ENCODE results near the gene GCHFR.

The GCHFR gene

DNA sequence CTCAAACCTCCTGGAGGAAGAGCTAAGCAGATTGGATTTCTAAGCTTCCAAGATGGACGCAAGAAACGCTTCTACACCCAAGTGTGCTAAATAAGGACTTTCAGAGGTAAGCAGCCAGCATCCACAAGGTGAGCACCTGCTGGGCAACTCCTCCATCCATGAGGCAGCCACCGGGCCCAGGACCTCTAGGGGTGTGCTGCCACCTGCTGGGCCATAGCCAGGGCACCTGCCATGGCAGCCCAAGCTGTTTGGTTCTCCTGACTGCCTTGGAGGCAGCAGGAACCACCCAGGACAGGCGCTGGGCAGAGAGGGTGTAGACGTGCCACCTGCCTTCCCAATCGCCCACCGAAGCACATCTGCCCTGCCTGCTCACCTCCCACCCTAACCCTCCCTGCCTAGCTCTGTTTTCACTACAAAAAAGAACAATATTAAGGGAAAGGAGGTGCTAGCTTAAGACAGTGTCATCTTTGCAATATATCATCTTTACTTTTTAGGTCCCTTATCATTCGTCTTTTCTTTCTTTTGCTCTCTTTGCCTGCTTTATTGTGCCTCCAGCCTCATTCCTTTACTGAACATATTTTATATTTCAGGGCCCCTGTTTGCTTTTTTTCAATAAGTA is 18.9 kb downstream of the GCHFR start:
- DNase-seq: peak; percentile 60

DNA sequence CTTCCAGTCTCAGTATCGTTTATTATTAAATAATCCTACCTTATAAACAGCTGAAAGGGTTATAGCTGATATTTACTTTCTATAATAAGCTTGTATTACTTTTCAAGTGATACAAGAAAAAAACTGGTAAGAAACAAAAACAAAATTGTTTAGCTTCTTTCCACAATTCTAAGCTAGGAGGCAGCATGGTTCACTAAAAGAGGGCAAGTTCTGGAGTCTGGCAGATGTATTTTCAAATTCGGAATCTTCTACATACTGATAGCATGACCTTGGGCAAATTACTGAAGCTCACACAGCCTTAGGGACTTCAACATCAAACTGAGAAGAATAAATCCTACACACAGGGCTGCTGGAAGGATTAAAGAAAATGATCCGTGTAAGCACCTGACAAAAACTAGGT is 21.3 kb downstream of the GCHFR start:
- DNase-seq: no peak

DNA sequence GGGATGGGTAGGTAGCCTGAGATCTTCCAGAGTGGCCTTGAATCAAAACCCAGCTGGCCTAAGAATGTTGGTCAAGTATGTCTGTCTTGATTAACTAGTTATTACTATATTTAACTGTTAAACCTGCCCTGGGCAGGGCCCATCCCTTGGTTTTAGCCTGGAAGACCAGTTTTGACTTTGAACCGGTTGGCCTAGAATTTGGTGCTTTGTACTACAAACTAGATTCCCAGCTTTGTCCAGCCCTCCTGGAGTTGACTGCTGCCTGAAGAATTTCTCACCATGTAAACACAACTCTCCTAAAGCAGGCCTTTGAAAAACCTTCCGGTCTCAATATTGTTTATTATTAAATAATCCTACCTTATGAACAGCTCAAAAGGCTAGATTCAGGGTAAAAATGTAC is 21.9 kb downstream of the GCHFR start:
- DNase-seq: no peak

DNA sequence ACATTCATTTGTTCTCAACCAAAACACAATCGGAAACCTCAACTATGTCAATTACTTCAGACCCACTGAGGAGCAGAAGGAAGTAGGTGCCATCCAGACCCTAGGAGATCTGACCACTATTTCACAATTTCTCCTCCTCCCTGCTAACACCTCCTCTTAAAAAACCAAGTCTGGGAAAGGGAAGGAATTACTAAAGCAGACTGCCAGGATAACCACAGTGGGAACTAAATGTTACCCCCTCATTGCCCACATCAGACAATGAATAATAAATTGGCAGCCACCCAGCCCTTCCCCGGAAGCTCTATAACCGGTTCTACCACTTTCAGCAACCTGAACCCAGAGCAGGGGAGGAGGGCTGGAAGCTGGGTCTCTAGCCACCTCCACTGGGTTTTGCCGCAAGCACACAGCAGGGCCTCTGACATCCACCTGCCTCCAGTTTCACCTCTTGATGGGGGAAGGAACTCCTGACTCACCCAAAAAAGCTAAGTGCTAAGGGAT is 23.5 kb downstream of the GCHFR start:
- peak; percentile 87 for DNase-seq

DNA sequence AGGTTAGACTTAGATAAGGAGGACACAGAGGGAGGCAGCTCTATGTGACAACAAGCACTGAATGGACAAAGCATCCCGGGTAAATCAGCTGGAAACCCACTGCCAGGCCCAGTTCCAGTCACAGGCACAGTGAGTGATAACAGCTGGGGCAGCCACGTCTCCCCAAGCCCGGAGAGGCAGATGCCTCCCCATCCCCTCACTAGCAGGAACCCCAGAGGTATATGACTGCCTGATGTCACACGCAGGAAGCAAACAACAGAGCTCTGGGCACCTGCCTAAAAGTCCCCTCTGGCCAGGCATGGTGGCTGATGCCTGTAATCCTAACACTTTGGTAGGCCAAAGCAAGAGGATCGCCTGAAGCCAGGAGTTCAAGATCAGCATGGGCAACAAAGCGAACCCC is 24.1 kb downstream of the GCHFR start:
- no peak for DNase-seq

DNA sequence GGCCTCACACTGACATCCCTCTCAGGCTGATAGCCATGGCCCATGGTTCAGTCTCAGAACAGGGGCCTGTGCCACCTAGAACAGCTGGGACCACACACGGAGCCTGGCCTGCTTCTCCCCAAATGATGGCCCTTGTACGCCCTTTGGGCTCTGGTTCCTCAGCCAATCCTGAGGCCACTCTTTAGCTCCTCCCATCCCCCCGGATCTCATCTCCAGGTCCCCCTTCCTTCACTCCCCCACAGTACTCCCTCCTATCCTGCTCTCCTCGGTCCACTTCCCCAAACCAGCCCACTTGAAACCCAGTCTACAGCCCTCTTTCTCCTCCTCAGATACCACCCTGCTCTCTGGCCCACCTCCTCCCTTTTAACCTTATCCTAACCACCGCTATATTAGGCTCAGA is 25.3 kb downstream of the GCHFR start:
- no peak for DNase-seq

DNA sequence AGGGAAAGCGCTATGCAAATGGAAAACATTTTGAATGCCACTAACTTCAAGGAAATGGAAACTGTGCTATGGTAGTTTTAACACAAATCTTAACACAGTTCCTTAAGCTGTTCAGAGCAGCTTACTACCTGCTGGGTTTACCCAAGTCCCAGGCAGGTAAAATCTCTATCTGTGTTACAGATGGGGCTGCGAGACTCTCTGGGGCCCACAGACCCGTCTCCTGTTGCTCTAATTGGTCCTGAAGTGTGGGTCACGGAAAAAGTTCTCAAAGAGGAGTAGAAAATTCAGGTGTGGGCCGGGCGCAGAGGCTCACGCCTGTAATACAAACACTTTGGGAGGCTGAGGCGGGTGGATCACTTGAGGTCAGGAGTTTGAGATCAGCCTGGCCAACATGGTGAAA is 26.1 kb downstream of the GCHFR start:
- no peak for DNase-seq

DNA sequence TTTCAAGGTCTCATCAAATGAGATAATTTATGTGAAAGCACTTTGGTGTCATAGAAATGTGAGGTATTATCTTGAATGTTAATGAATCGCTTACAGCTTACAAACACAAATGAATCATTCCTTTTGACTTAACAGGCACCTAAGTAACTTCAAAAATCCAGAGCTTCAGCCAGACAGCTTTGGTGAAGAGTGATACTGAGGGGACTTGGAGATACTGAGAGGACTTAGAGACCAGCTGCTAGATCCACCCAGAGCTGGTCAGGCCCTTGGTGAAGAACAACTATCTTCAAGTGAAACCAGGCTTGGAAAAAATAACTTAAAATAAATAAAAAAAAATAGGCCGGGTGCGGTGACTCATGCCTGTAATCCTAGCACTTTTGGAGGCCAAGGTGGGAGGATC is 26.9 kb downstream of the GCHFR start:
- no peak for DNase-seq

DNA sequence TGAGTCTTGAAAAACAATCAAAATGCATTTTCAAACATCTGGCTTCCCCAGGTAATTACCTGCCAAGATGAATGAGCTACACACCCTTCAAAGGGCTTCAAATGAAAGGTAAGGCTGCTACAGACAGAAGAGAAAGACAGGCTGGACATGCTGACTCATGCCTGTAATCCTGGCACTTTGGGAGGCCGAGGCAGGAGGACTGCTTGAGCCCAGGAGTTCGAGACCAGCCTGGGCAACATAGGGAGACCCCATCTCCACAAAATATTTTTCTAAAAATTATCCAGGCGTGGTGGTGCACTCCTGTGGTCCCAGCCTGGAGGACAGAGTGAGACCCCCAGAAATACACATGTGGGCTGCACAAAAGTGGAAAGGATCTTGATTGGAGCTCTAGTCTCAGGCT is 28.5 kb downstream of the GCHFR start:
- DNase-seq: no peak

DNA sequence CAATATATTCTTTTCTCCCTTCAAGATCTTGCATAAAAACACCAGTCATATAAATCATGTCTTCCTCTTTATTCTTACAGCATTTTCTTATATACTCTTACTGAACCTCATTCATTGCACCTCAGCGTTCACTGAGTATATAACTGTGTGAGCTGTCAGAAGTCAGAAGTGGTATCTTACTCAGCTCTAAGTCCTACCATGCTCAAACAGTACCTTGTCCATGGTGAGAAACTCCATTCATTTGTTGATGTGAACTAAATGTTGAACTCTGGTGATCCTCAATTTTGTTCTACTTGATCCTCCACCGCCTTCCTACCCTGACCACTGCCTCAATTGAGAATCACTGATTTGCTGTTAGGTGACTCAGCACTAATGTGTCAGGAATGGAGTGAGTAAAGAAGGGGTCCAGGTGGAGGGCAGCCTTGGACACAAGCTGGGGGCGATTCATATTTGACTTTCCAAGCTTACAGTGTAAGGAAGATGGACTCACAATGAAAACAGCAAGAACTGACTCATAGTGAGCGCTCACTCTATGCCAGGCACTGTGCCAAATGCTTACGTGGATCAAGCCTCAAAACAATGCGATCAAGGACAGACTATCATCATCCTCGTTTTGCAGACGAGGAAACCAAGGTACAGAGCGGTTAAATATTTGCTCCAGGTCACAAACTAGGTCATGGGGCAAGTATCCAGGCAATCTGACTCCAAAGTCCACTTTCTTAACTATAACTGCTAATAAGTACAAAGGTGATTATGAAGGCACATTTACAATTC is 29.5 kb downstream of the GCHFR start:
- peak; percentile 33 for DNase-seq

DNA sequence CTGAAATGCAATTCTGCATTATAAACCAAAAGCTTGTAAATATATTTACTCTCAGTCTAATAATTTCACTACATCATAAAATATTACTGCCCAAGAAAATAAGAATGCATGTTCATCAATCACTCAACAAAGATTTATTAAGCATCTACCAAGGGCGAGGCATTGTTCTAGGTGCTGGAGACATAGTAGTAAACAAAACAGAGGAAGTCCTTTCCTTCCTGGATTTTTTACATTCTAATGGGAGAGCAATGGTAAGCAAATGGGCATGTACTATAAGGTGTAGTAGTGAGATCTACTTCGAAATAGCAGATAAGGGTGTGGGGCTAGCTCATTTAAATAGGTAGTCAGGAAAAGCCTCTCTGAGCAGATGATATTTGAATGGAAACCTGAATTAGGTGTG is 32.2 kb downstream of the GCHFR start:
- no peak for DNase-seq

DNA sequence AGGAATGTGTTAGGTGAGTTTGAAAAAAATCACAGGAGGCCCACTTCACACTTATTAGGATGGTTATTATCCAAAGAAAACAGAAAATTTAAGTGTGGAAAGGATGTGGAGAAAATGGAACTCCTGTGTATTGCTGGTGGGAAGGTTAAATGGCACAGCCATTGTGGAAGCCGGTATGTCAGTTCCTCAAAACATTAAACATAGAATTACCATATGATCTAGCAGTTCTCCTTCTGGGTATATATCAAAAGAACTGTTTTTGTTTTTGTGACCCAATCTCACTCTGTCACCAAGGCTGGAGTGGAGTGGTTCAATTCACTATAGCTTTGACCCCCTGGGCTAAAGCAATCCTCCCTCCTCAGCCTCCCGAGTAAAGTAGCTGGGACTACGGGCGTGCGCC is 32.6 kb downstream of the GCHFR start:
- no peak for DNase-seq

DNA sequence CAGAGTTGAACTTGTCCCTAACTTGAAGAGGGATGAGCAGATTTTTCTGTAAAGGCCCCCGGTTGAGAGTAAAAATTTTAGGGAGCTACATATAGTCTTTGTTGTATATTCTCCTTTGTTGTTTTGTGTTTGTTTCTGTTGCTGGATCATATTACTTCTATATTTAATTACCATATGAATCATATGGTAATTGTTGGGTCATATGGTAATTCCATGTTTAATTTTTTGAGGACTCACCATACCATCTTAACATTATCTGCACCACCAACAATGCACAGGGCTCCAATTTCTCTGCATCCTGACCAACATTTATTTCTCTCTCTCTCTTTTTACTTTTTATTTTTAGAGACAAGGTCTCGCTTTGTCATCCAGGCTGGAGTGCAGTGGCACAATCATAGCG is 35.7 kb downstream of the GCHFR start:
- DNase-seq: no peak

DNA sequence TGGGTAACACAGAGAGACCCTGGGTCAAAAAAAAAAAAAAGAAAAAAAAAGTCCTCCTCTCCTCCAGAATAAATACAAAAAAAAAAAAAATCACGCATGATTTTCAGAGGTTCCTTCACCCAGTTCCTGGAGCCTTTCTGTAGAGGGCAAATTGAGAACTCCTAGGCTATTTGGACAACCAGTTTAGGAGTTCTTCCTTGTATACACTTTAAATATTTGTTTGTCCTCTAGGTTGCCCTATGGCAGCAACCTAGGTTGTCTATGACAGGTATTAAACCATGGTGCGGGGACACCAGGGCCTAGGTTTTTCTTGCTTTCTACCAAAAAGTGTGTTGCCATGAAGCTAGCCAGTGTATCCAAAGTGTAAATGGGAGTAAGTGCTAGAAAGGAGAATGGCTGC is 39.2 kb downstream of the GCHFR start:
- no peak for DNase-seq

DNA sequence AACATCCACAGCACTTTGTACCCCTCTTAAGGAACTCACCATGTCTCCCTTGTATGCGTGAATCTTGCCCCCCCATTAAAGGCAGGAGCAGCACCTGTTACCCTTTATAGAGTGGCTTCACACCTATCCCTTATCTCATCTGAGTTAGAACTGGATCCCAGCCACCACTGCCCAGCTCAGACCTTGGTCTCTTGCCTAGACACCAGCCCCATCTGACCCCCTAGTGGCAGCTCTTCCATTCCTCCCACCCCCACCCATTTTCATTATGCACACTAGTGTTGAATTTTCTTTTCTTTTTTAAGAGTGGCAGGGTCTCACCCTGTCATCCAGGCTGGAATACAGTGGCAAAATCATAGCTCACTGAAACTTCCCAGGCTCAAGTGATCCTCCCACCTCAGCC is 39.8 kb downstream of the GCHFR start:
- DNase-seq: no peak

DNA sequence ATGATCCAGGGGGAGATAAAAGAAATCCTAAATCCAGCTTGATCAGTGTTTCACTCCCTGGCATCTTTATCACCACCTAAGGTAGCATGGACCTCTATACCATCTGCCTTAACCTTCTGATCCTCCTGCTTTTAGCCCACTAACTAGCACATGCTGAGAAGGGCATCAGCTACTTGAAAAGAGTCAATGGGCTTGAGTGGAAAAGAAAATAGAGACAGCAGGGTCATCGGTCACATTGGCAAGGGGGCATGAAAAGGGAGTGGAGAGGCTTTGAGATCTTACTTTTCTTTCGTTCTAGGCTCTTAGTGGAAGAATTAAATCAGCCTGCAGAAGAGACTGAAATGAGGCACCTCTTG is 42.8 kb downstream of the GCHFR start:
- no peak for DNase-seq

DNA sequence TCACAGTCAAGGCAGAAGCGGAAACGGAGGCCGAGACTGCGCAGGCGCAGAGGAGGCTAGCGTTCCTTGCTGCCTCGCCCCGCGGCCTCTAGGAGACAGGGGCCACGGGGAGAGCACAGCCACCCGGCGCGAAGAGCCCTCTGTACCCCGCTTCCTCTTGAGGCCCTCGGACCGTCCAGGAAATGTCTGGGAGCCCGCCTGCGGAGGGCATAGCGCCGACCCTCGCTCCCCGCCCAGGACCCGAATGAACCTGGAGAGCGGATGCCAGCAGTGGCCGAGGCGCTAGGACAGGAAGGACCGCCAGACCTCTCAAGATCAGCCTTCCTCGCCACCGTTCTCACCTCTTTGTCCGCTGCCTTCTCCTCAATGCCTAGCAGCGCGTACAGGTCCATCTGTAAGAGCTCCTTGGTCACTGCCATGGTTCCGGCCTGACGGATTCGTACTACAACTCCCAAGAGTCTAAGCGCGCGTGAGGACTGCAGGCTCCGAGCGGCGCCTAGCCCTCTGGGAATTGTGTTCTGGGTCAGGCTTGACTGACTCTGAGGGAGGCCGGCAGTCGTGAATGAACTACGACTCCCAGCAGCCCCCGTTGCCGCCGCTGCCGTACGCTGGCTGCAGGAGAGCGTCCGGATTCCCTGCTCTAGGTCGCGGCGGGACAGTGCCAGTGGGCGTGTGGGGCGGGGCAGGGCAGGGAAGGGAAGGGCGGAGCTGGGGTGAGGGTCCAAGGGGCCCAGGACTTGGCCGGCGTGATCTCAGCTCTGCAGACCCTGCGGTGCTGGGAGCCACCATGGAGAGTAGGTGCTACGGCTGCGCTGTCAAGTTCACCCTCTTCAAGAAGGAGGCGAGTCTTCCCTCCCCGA is 43.4 kb downstream of the GCHFR start, which contains the start of the genes DNAJC17 and ZFYVE19:
TSS of gene DNAJC17 (minus strand) at position 446 of the 860 bp plus-strand sequence. CDS start at position 419, 27 bp downstream.
TSS of gene ZFYVE19 (plus strand) at position 62 of the 860 bp plus-strand sequence. CDS start at position 563, 501 bp downstream.
- DNase-seq: peak; percentile 85

DNA sequence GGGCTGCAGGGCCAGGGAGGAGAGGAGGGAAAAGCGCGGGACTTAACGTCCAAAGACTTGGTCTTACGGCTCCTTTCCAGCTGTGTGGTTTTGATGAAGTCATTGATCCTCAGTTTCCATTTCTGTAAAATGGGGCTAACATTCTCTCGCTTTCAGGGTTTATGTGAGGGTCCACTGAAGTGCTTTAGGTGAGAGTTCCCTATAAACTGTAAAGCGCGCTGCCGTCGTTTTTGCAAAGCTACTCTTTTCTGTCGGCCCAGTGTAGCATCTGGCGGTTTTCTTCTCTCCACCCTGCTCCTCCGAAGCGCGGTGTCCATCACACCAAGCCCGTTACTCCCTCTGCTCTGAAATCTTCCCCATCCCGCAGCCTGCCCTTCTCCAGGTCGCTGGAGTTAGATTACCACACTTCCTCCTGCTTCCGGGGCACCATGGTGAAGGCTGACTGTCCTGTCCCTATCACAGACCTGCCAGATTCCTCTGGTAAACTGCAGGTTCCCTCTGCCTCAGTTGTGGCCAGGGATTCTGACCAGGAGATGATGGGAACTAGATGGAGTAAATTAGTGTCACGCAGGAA is 44.1 kb downstream of the GCHFR start:
- DNase-seq: no peak

DNA sequence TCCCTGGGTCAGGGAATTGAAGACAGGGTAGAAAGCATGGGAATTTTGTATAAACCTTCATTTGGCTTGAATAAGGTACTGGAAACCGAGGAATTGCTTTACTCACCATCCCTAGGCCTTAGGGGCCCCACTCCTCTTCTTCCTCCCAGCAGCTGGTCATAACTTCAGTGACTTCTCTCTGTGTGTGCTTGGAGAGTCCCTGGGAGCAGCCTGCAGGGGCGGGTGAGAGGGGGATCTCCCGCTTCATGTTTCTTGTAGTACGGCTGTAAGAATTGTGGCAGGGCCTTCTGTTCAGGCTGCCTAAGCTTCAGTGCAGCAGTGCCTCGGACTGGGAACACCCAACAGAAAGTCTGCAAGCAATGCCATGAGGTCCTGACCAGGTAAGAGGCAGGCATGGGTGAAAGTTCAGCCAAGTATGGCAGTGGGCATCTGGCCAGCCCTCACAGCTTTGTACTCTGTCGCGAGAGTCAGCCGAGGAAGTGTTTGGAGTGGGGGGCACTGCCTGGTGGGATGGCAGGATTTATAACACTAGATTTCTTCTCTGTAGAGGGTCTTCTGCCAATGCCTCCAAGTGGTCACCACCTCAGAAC is 45.1 kb downstream of the GCHFR start:
- no peak for DNase-seq

DNA sequence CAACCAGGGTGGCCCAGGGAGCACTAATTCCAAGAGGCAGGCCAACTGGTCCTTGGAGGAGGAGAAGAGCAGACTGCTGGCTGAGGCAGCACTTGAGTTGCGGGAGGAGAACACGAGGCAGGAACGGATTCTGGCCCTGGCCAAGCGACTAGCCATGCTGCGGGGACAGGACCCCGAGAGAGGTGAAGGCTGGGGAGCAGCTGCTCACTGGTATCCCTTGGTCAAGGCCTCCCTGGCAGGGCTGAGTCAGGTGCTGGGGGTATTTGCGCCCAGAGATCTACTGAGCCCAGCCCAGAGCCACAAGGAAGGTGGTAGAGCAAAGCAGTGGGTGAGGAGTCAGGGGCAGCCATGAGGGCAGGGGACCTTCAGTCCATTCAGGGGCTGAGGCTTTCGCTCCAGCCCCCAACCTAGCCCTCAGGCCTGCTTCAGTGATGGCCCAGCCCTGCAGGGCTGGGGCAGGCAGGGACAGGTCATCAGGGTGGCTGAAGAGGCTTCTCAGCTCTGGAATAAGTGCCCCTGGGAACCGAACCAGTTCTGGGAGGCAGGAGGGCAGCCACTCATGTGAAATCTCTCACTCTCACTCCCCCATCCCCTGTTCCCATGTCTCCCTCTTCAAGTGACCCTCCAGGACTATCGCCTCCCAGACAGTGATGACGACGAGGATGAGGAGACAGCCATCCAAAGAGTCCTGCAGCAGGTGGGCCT is 49.0 kb downstream of the GCHFR start:
- DNase-seq: no peak

DNA sequence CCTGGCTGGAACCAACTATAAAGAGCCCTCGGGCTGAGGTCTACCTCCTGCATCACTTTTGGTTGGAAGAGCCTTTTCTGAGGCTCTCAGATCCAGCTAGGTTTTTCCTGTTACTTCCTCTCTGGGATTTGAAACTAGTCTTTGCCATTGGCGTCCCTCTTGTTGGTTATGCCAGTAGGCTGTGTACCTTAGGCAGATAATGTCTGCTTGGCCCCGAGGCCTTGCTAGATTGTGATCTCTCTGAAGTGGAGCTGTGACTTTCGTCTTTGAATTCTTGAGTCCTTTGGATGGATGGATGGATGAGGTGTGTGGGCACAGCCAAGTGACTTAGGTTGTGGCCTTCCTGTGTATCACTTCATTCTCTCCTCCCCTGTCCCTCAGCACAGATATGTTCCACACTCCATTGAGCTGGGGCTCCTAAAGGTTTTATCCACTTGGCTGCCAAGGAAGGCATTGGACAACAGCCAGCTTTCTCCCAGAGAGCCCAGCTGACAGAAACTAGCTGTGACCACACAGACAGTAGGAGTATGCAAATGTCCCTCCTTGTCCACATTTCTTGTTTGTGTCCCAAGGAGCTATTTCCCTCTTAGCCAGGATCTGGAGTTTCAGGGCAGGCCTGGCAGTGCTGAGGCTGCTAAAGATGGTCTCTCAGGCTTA is 51.3 kb downstream of the GCHFR start:
- DNase-seq: no peak

All from NCI-H2029 (cell line).